Middle frontal gyrus (tissue), 1 donor: Measurements from ENCODE around the gene LOXL4.
"Not testable (repeated sequence)": the region's sequence is repeated elsewhere in the genome, so short reads cannot be mapped to it uniquely, and the experiment has no call there.

ENCODE experiments used
- DNase-seq: peaks from one replicate; pipeline ENCODE4 v3.0.0-alpha.2; 2015; ENCODE audit warnings: low spot score; ENCODE audit errors: extremely low spot score

LOXL4 gene

GRCh38 chr10:98244586-98244985, 23.4 kb downstream of the LOXL4 start:
- DNase-seq = no peak

DNA sequence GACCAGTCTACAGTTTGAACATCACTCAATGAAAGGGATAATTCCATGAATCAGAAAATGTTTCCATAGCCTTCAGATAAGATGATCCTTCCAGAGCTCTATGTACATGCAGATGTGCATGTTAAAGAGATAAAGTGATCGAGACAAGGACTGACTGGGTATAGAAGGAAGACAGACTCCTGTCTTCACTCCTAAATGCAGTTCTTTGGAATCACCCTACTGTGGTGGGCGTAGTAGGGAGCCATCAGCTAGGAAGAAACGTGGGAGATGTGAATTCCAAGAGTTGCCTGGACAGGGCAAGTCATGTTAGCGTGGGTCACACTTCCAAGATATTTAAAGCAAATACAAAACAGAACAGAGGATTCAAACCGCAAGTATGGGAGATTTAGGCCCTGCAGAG, 23.9 kb downstream of the LOXL4 start:
- DNase-seq = no peak

GRCh38 chr10:98242823-98243222, 25.2 kb downstream of the LOXL4 start:
- peak; percentile 31 for DNase-seq

DNA sequence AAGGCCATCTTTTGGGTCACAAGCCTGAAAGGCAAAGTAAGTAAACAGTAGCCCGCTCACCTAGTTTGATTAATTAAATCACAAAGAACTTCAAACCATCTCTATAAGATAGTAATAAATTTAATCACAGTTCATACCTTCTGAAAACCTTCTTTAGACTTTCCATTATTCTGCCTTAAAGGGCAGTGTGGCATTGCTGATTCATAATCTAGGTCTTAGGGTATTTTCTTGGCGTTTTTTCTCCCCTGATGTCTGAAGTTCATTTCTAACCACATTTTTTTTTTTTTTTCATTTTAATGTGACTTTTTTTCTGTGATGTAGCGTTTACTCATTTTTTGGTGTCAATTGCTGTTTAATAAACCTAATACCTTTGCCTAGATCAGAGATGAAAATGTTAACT, 27.5 kb downstream of the LOXL4 start:
- no peak for DNase-seq

GRCh38 chr10:98238391-98238790, 29.6 kb downstream of the LOXL4 start:
- no peak for DNase-seq

DNA sequence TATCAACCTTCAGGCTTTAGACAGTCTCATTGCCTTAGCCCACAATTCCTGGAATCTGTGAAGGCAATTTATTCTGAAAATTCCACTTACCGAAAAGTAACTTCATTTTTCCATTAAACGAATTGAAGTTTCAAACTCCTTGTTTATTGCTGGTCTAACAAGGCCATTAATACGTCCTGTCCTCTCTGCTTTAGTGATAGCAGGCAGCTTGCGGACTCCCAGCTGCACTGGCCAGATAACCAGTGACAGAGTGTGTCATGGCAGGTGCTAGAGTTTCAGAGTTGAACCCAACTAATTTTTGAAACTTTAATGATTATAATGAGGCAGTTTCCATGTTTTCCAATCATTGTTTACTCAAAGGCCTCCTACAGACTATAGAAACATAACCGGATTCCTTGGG, 31.1 kb downstream of the LOXL4 start:
- DNase-seq = no peak

GRCh38 chr10:98235846-98236245, 32.1 kb downstream of the LOXL4 start:
- DNase-seq = no peak

- no peak for DNase-seq
Measured at GRCh38 chr10:98231417-98231816, 36.6 kb downstream of the LOXL4 start.

DNA sequence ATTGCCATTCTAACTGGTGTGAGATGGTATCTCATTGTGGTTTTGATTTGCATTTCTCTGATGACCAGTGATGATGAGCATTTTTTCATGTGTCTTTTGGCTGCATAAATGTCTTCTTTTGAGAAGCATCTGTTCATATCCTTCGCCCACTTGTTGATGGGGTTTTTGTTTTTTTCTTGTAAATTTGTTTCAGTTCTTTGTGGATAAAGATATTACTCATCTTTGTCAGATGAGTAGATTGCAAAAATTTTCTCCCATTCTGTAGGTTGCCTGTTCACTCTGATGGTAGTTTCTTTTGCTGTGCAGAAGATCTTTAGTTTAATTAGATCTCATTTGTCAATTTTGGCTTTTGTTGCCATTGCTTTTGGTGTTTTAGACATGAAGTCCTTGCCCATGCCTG, 39.7 kb downstream of the LOXL4 start:
- DNase-seq = not testable (repeated sequence)

DNA sequence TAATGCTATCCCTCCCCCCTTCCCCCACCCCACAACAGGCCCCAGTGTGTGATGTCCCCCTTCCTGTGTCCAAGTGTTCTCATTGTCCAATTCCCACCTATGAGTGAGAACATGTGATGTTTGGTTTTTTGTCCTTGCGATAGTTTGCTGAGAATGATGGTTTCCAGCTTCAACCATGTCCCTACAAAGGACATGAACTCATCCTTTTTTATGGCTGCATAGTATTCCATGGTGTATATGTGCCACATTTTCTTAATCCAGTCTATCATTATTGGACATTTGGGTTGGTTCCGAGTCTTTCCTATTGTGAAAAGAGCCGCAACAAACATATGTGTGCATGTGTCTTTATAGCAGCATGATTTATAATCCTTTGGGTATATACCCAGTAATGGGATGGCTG, 40.3 kb downstream of the LOXL4 start:
- not testable (repeated sequence) for DNase-seq

DNA sequence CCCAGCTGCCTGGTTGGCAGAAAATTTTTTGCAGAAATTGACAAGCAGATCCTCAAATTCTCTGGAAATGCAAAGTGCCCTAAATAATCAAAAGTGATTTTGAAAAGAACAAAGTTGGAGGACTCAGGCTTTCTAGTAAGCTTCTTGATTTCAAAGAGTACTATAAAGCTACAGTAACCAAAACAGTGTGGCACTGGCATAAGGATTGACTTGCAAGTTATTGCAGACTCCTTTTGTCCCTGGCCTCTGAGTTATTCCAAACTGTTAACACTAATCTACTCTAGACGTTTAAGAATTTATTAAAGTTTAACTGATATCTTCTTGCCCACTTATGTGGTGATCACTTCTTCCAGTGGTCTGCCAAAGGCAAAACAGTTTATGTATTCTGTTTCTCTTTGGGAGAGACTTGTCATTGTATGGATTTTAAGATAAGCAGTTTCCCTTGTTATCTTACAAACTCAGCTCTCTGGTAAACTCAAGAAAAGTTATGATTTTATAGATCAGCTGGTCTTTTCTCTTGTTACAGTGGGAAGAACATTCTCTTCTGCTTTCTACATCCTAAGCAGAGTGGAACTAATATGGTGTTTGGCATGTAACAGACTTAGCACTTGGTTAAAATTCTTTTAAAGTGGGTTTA, 41.4 kb downstream of the LOXL4 start:
- no peak for DNase-seq

GRCh38 chr10:98224996-98225395, 43.0 kb downstream of the LOXL4 start:
- DNase-seq = no peak

DNA sequence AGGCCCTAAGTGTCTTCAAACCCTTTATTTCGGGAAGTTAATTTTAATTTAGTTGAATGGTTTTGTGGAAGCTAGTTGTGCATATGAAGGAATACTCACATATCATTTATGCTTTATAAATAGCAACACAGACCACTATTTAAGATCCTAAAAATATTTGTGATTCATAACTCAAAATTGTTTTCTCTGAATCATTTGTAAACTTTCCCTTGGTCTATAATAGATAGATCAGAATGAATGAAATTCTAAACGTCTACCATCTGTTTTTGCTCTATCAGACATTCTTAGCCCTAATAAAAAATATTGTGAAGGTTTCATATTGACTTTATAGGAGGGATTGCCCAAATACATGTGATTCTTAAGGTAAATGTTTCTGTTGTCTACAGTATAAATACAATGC, 43.5 kb downstream of the LOXL4 start:
- DNase-seq = no peak

- DNase-seq = no peak
Measured at GRCh38 chr10:98223874-98224273, 44.1 kb downstream of the LOXL4 start.

- no peak for DNase-seq
Measured at GRCh38 chr10:98217801-98218200, 50.2 kb downstream of the LOXL4 start.

- DNase-seq = no peak
Measured at GRCh38 chr10:98215373-98215772, 52.6 kb downstream of the LOXL4 start.

DNA sequence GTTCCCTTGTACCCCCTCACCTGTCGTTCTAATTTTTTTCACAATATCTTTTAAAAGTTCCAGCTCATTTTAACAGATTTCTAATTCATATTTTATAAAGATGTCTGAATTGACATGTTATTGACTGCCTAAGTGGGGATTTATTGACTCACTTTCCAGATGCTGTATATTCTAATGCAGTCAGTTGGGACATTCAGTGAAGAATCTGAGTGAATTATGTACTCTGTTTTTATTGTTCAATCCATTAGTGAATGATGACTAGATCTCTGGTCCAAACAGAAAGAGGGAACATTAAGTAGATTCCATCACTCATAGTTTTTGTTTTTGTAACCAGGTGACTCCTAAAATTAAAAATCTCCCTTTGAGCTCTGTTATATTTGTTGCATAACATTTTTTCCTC, 54.3 kb downstream of the LOXL4 start:
- DNase-seq = no peak

- no peak for DNase-seq
Measured at GRCh38 chr10:98212196-98212595, 55.8 kb downstream of the LOXL4 start.

GRCh38 chr10:98209441-98209840, 58.6 kb downstream of the LOXL4 start:
- no peak for DNase-seq

- DNase-seq = no peak
Measured at GRCh38 chr10:98208925-98209324, 59.1 kb downstream of the LOXL4 start.

- no peak for DNase-seq
Measured at GRCh38 chr10:98205351-98205750, 62.6 kb downstream of the LOXL4 start.

DNA sequence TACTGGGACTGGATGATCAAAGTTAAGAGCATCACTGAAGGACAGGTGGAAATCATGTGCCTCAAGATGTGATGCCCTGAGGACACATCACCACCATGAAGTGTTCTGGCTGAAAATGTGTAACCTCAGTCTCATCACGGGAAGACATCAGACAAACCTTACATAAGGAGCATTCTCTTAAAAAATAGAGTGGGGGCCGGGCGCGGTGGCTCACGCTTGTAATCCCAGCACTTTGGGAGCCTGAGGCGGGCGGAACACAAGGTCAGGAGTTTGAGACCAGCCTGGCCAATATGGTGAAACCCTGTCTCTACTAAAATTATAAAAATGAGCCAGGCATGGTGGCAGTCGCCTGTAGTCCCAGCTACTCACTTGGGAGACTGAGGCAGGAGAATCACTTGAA, 65.6 kb downstream of the LOXL4 start:
- DNase-seq = no peak

- no peak for DNase-seq
Measured at GRCh38 chr10:98201760-98202159, 66.2 kb downstream of the LOXL4 start.
